Dermis blood vessel endothelial cell (primary cell): ENCODE measurements around the gene HES5. TPM values are rescaled to one million over a fixed set of nuclear protein-coding genes. Genes with fewer than 3 reads are reported as not detected.

Source experiments
- total RNA-seq: library from RNA; depleted of rRNA; stranded (reverse); fragments of >200 nt; gene quantifications from 2 replicates; pipeline ENCODE4 v1.2.3, GENCODE V29; 2014

The HES5 gene
- total RNA-seq, 1 donor from 2014 or later: 0.17 TPM

Other genes starting within 250 kb of the HES5 start
- 7.4 and 7.7 TPM in 2 replicates for gene MORN1, start 138.7 kb downstream of the HES5 start, total RNA-seq
- gene RER1, start 138.4 kb downstream of the HES5 start, total RNA-seq: 62.6 and 64.8 TPM in 2 replicates
- gene PEX10, start 117.7 kb downstream of the HES5 start, total RNA-seq: 33.4 and 44.9 TPM in 2 replicates
- under 0.01 and 0.09 TPM in 2 replicates for gene PLCH2, start 54.0 kb downstream of the HES5 start, total RNA-seq
- gene PANK4, start 3.7 kb downstream of the HES5 start, total RNA-seq: 21.5 and 24.7 TPM in 2 replicates
- gene TNFRSF14, start 26.1 kb upstream of the HES5 start, total RNA-seq: 109 and 155 TPM in 2 replicates
- gene PRXL2B, start 56.5 kb upstream of the HES5 start, total RNA-seq: 63.0 and 128 TPM in 2 replicates
- gene MMEL1, start 102.8 kb upstream of the HES5 start, total RNA-seq: 2.0 and 5.4 TPM in 2 replicates